K562 (cell line): Measurements from ENCODE around the gene NTSR1. TPM values are rescaled to one million over a fixed set of nuclear protein-coding genes. Genes with fewer than 3 reads are reported as not detected.

Experiments used
- BCL6 ChIP-seq: fragments of 250-450 bp; sonication (Bioruptor Pico); IDR thresholded peaks from 2 replicates; pipeline ENCODE4 v1.4.0; 2020
- CTBP1 ChIP-seq: fragments of 450-650 bp; IDR thresholded peaks from 2 replicates; pipeline ENCODE4 v1.6.1; 2016; ENCODE audit warnings: borderline replicate concordance
- FOXO4 ChIP-seq: fragments of 450-650 bp; formaldehyde crosslinking; IDR thresholded peaks from 2 replicates; pipeline ENCODE4 v1.4.0; 2020; ENCODE audit warnings: mild to moderate bottlenecking, moderate library complexity
- HNRNPK ChIP-seq: fragments of 200-400 bp; formaldehyde crosslinking; IDR thresholded peaks from one replicate; pipeline ENCODE4 v1.6.1; 2018; ENCODE audit warnings: mild to moderate bottlenecking, low read depth, low read length; ENCODE audit not compliant: poor library complexity, severe bottlenecking
- HNRNPLL ChIP-seq: fragments of 200-400 bp; formaldehyde crosslinking; IDR thresholded peaks from 2 replicates; pipeline ENCODE4 v1.6.1; 2017; ENCODE audit warnings: low read length, low read depth, mild to moderate bottlenecking; ENCODE audit not compliant: poor library complexity, severe bottlenecking
- KHSRP ChIP-seq: fragments of 450-650 bp; IDR thresholded peaks from 2 replicates; pipeline ENCODE4 v1.6.1; 2017
- KLF10 ChIP-seq: fragments of 250-450 bp; sonication (Bioruptor Pico); IDR thresholded peaks from 2 replicates; pipeline ENCODE4 v1.6.1; 2021; ENCODE audit warnings: matching md5 sums
- KLF6 ChIP-seq: fragments of 250-450 bp; sonication (Bioruptor Pico); IDR thresholded peaks from 2 replicates; pipeline ENCODE4 v1.4.0; 2020; ENCODE audit warnings: mild to moderate bottlenecking, moderate library complexity, borderline replicate concordance
- LEF1 ChIP-seq: fragments of 450-650 bp; IDR thresholded peaks from 2 replicates; pipeline ENCODE4 v1.6.1; 2016; ENCODE audit warnings: mild to moderate bottlenecking
- MTA3 ChIP-seq: fragments of 450-650 bp; formaldehyde crosslinking; IDR thresholded peaks from 2 replicates; pipeline ENCODE4 v1.6.1; 2017; ENCODE audit warnings: mild to moderate bottlenecking, borderline replicate concordance
- MTF1 ChIP-seq: fragments of 250-450 bp; sonication (Bioruptor Pico); IDR thresholded peaks from 2 replicates; pipeline ENCODE4 v1.9.0; 2021; ENCODE audit warnings: moderate library complexity, mild to moderate bottlenecking, inconsistent platforms, borderline replicate concordance
- NCOA2 ChIP-seq, 2 experiments: fragments of 450-650 bp; IDR thresholded peaks; 2 replicates each; pipeline ENCODE4 v1.6.1; 2018; ENCODE audit warnings: mild to moderate bottlenecking in 2 of 2, moderate library complexity in 1 of 2; ENCODE audit not compliant: partially characterized antibody in 2 of 2
- POLR2H ChIP-seq: IDR thresholded peaks from 2 replicates; pipeline ENCODE4 v1.6.1; 2016; ENCODE audit warnings: missing genetic modification characterization, low read depth, mild to moderate bottlenecking, control low read depth, missing compliant biosample characterization, moderate library complexity
- RBFOX2 ChIP-seq: fragments of 200-400 bp; formaldehyde crosslinking; IDR thresholded peaks from 2 replicates; pipeline ENCODE4 v1.6.1; 2017; ENCODE audit warnings: low read depth, mild to moderate bottlenecking, low read length, moderate library complexity
- SETDB1 ChIP-seq: IDR thresholded peaks from one replicate; pipeline ENCODE4 v1.6.1; 2012; ENCODE audit warnings: low read length, control low read depth, inconsistent platforms
- SIN3A ChIP-seq, 2 experiments: fragments of 150-350 bp in 1 of 2; IDR thresholded peaks; 2 replicates each; pipeline ENCODE4 v1.6.1; 2011 to 2016; ENCODE audit warnings: borderline replicate concordance in 2 of 2, low read depth in 2 of 2, low read length in 2 of 2, mild to moderate bottlenecking in 2 of 2, moderate library complexity in 2 of 2; ENCODE audit not compliant: control insufficient read depth in 1 of 2
- TEAD4 ChIP-seq, 2 experiments: sonication (generic) in 1 of 2; formaldehyde crosslinking in 1 of 2; IDR thresholded peaks; 2 replicates each; pipeline versions ENCODE4 v1.6.1 to v1.8.0; 2012 to 2022; ENCODE audit warnings: borderline replicate concordance in 1 of 2, inconsistent platforms in 1 of 2, low read length in 1 of 2, mild to moderate bottlenecking in 1 of 2, missing genetic modification reagents in 1 of 2
- ZFP30 ChIP-seq: fragments of 250-450 bp; sonication (Bioruptor Pico); IDR thresholded peaks from 2 replicates; pipeline ENCODE4 v1.8.0; 2022; ENCODE audit warnings: moderate library complexity, mild to moderate bottlenecking, inconsistent platforms, borderline replicate concordance
- ZNF212 ChIP-seq: fragments of 450-650 bp; formaldehyde crosslinking; IDR thresholded peaks from 2 replicates; pipeline ENCODE4 v1.4.0; 2020; ENCODE audit warnings: mild to moderate bottlenecking
- ZNF23 ChIP-seq: fragments of 250-450 bp; sonication (Bioruptor Pico); IDR thresholded peaks from 2 replicates; pipeline ENCODE4 v1.4.0; 2020; ENCODE audit warnings: mild to moderate bottlenecking
- ZNF444 ChIP-seq: fragments of 250-450 bp; sonication (Bioruptor Pico); IDR thresholded peaks from 2 replicates; pipeline ENCODE4 v1.4.0; 2020; ENCODE audit warnings: mild to moderate bottlenecking, moderate library complexity
- ZNF780A ChIP-seq: fragments of 250-450 bp; sonication (Bioruptor Pico); IDR thresholded peaks from 2 replicates; pipeline ENCODE4 v1.5.0; 2021; ENCODE audit warnings: mild to moderate bottlenecking
- polyA plus RNA-seq, 8 experiments: library from polyadenylated mRNA; depleted of rRNA in 4 of 8; stranded (reverse) in 5 of 8; unstranded in 3 of 8; fragments of >200 nt; fragmentation: Nextera tagmentation in 2 of 8; fragmentation: Illumina TruSeq in 1 of 8; extraction: Ambion mirVana in 2 of 8; extraction: Trizol in 1 of 8; gene quantifications; 2 replicates each; pipeline versions ENCODE4 v1.2.1 to v1.2.3, GENCODE V29; 2011 to 2014; ENCODE audit warnings: inconsistent platforms in 1 of 8, missing spikeins in 1 of 8
- total RNA-seq, 7 experiments: library from RNA; depleted of rRNA in 6 of 7; stranded (reverse); fragments of >200 nt in 6 of 7; fragmentation: Illumina TruSeq in 2 of 7; extraction: Trizol in 2 of 7; gene quantifications; 2 replicates each; pipeline versions ENCODE4 v1.2.1 to v1.2.3, GENCODE V29; 2011 to 2021; ENCODE audit warnings: low replicate concordance in 1 of 7
- TF ChIP-seq, protein P1 (sequence below): sonication (generic); formaldehyde crosslinking; IDR thresholded peaks from 2 replicates; pipeline ENCODE4 v1.8.1; 2022; ENCODE audit warnings: missing genetic modification reagents
- TF ChIP-seq, protein P2 (sequence below), 2 experiments: IDR thresholded peaks; 2 replicates each; pipeline ENCODE4 v1.6.1; 2011; ENCODE audit warnings: borderline replicate concordance in 1 of 2, control low read depth in 1 of 2, low read depth in 1 of 2, low read length in 1 of 2, mild to moderate bottlenecking in 1 of 2, mixed read lengths in 1 of 2, moderate library complexity in 1 of 2; ENCODE audit not compliant: insufficient read depth in 1 of 2, insufficient read length in 1 of 2, poor library complexity in 1 of 2, severe bottlenecking in 1 of 2; ENCODE audit errors: extremely low read depth in 1 of 2

The NTSR1 gene
- total and polyA plus RNA-seq, 9 of the 15 experiments (the other 6 are each of a cell fraction or from before 2014, with no cell fraction given): 0.04 to 0.40 (median 0.13) TPM; not detected in 3

GRCh38 chr20:62685781-62686555 lies 22.7 kb upstream of the NTSR1 start (continued):
- TF ChIP-seq MTA3 (no peak), ZNF444 (CRISPR knock-in tag) (no peak), NCOA2 (IDR thresholded peaks at IDR 0.05; ENCODE audit: partially characterized antibody in 2 of 2) (no peak), KHSRP (no peak), ZNF212 (CRISPR knock-in tag) (no peak), ZFP30 (no peak), KLF10 (CRISPR knock-in tag) (no peak), POLR2H (tag) (no peak), SETDB1 (no peak), CTBP1 (peak; percentile 88), HNRNPK (no peak), SIN3A (IDR thresholded peaks at IDR 0.05; ENCODE audit: borderline replicate concordance in 2 of 2, control insufficient read depth in 1 of 2, low read depth in 2 of 2, low read length in 2 of 2) (peak; percentile 82 to 86; a peak in 2 of 4 replicates), RBFOX2 (no peak), LEF1 (peak; percentile 60; the same call in 1 of the 2 replicates), MTF1 (CRISPR knock-in tag) (no peak), TEAD4 (IDR thresholded peaks at IDR 0.05; ENCODE audit: low read length) (peak; percentile 85), TEAD4 (CRISPR knock-in tag; IDR thresholded peaks at IDR 0.05; ENCODE audit: borderline replicate concordance) (no peak), ZNF23 (CRISPR knock-in tag) (no peak), KLF6 (CRISPR knock-in tag) (no peak), FOXO4 (no peak), ZNF780A (CRISPR knock-in tag) (no peak), HNRNPLL (no peak), BCL6 (no peak)
- TF ChIP-seq, protein P1, sequence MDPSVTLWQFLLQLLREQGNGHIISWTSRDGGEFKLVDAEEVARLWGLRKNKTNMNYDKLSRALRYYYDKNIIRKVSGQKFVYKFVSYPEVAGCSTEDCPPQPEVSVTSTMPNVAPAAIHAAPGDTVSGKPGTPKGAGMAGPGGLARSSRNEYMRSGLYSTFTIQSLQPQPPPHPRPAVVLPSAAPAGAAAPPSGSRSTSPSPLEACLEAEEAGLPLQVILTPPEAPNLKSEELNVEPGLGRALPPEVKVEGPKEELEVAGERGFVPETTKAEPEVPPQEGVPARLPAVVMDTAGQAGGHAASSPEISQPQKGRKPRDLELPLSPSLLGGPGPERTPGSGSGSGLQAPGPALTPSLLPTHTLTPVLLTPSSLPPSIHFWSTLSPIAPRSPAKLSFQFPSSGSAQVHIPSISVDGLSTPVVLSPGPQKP (CRISPR knock-in tag): no peak
- TF ChIP-seq, protein P2, sequence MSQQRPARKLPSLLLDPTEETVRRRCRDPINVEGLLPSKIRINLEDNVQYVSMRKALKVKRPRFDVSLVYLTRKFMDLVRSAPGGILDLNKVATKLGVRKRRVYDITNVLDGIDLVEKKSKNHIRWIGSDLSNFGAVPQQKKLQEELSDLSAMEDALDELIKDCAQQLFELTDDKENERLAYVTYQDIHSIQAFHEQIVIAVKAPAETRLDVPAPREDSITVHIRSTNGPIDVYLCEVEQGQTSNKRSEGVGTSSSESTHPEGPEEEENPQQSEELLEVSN (IDR thresholded peaks at IDR 0.05; ENCODE audit: borderline replicate concordance in 1 of 2, extremely low read depth in 1 of 2, insufficient read depth in 1 of 2, insufficient read length in 1 of 2, low read depth in 1 of 2, low read length in 1 of 2, poor library complexity in 1 of 2, severe bottlenecking in 1 of 2): peak in 1 of 2 experiments; percentile 49
